ENCODE results near the gene CADPS2. TPM values are rescaled to one million over a fixed set of nuclear protein-coding genes. Genes with fewer than 3 reads are reported as not detected.

CADPS2 gene
- total and polyA plus RNA-seq, 2 of the 8 experiments (the other 6 are each of a cell fraction or from before 2014, with no cell fraction given): 8.9 to 22.3 TPM

GRCh38 chr7:122633472-122633871 lies 252.8 kb downstream of the CADPS2 start:
- Histone ChIP-seq H2BK120ac (replicated peaks; ENCODE audit: low read depth, low read length) (no peak overlapping the region), H4K20me1 (replicated peaks in 1 of 2; ENCODE audit: control insufficient read depth in 1 of 2, insufficient read depth in 2 of 2, low read length in 2 of 2) (no peaks in the 10 kb centered on the region), H4K91ac (replicated peaks; ENCODE audit: insufficient read length, low read length) (no peak overlapping the region), H2BK5ac (ENCODE audit: low read depth, low read length) (no peak overlapping the region), H3K23me2 (ENCODE audit: low read depth, low read length) (no peaks in the 10 kb centered on the region), H3K79me2 (ENCODE audit: control insufficient read depth in 1 of 2, insufficient read depth in 2 of 2, low read length in 2 of 2) (no peaks in the 10 kb centered on the region), H3K18ac (ENCODE audit: extremely low read depth, low read length) (no peak overlapping the region), H3K23ac (ENCODE audit: insufficient read length) (no peak overlapping the region), H3K27ac (ENCODE audit: low read depth, low read length) (no peak overlapping the region), H3K4me3 (ENCODE audit: extremely low read depth in 1 of 4, insufficient read depth in 2 of 4, low read depth in 3 of 4, low read length in 4 of 4) (no peak overlapping the region), H3K36me3 (ENCODE audit: control insufficient read depth in 2 of 4, insufficient read depth in 4 of 4, low read length in 3 of 4) (no peaks in the 10 kb centered on the region), H2BK15ac (ENCODE audit: low read length) (no peak overlapping the region), H3K14ac (ENCODE audit: insufficient read length) (no peak overlapping the region), H3K56ac (replicated peaks; ENCODE audit: insufficient read length, low read depth, low read length) (no peak overlapping the region), H3K27me3 (replicated peaks in 1 of 4; ENCODE audit: control insufficient read depth in 3 of 4, extremely low read depth in 1 of 4, insufficient read depth in 3 of 4, low read length in 3 of 4) (no peaks in the 10 kb centered on the region), H3K79me1 (ENCODE audit: low read depth, low read length) (no peaks in the 10 kb centered on the region), H3K4me1 (replicated peaks in 1 of 4; ENCODE audit: control insufficient read depth in 3 of 4, insufficient read depth in 4 of 4, low read length in 3 of 4) (no peaks in the 10 kb centered on the region), H2AFZ (ENCODE audit: low read length) (no peak overlapping the region), H2AK5ac (ENCODE audit: low read depth, low read length) (no peak overlapping the region), H4K5ac (ENCODE audit: insufficient read length, low read depth, low read length) (no peak overlapping the region), H3K9me3 (ENCODE audit: insufficient read depth in 2 of 2, low read depth in 1 of 2, low read length in 1 of 2) (no peaks in the 10 kb centered on the region), H3K9ac (replicated peaks in 1 of 4; ENCODE audit: extremely low read depth in 1 of 4, low read depth in 3 of 4, low read length in 3 of 4) (no peak overlapping the region), H2BK20ac (ENCODE audit: low read length) (no peak overlapping the region), H3K4ac (replicated peaks; ENCODE audit: insufficient read length, low read depth, low read length) (no peak overlapping the region), H3K4me2 (ENCODE audit: insufficient read depth in 1 of 2, low read depth in 2 of 2, low read length in 2 of 2) (no peak overlapping the region), H4K8ac (ENCODE audit: extremely low read depth, insufficient read depth, low read length) (no peak overlapping the region), H2BK12ac (ENCODE audit: low read depth, low read length) (no peak overlapping the region)
- TF ChIP-seq MAFK (IDR thresholded peaks at IDR 0.05; ENCODE audit: low read depth, low read length) (no peak), TAF1 (IDR thresholded peaks at IDR 0.05; ENCODE audit: low read depth, low read length) (no peak), SP1 (IDR thresholded peaks at IDR 0.05; ENCODE audit: low read depth, low read length) (no peak), HDAC2 (IDR thresholded peaks at IDR 0.05; ENCODE audit: borderline replicate concordance in 1 of 2, low read depth in 2 of 2, low read length in 2 of 2) (no peak), SIN3A (conservative IDR thresholded peaks at IDR 0.05 in 1 of 2, IDR thresholded peaks at IDR 0.05 in 1 of 2; ENCODE audit: low read depth in 1 of 2, low read length in 2 of 2) (no peak), TCF12 (IDR thresholded peaks at IDR 0.05; ENCODE audit: low read depth, low read length) (no peak)
- POLR2A ChIA-PET (ENCODE audit: partially characterized antibody): no interaction called here
- DNase-seq (ENCODE audit: low read depth in 1 of 2, low spot score in 2 of 2) (no peak), FAIRE-seq (no peak)
- CTCF ChIA-PET (ENCODE audit: partially characterized antibody): interaction anchor here (1.7 to 1.9 kb wide), 2 partner anchors 10 to 20 kb away, joined by 5 to 6 read pairs; no protein-coding TSS in a partner anchor
- 87% methylated on average over 3 of the region's 3 CpGs; no CpG with 5 or more reads in 1 of the 2 experiments for WGBS, 2 experiments (ENCODE audit: extremely low coverage in 1 of 2, insufficient coverage in 1 of 2, insufficient read length in 1 of 2, insufficient replicate concordance in 2 of 2, low coverage in 1 of 2, low lambda C conversion rate in 2 of 2, missing lambda C conversion rate in 1 of 2)

All from H1 (cell line).